Sigmoid colon (tissue), 4 donors: Measurements from ENCODE around the gene OPRM1.

ENCODE experiments used
- EP300 ChIP-seq, 4 donors: sonication (generic); formaldehyde crosslinking; IDR thresholded peaks; one replicate each; pipeline ENCODE4 v1.6.1; 2017; ENCODE audit warnings: antibody characterized with exemption in 4 of 4
- POLR2AphosphoS5 ChIP-seq, 4 donors: sonication (generic); formaldehyde crosslinking; IDR thresholded peaks; one replicate each; pipeline ENCODE4 v1.6.1; 2017; ENCODE audit warnings: antibody characterized with exemption in 4 of 4

GRCh38 chr6:154159126-154159525, 120.1 kb downstream of the OPRM1 start:
- TF ChIP-seq POLR2AphosphoS5 (IDR thresholded peaks at IDR 0.05), result no peak
- TF ChIP-seq EP300 (IDR thresholded peaks at IDR 0.05), result no peak
